Lung (tissue), 12 donors: ENCODE results near the gene HEPACAM2. TPM values are rescaled to one million over a fixed set of nuclear protein-coding genes. Genes with fewer than 3 reads are reported as not detected.
A peak's percentile ranks its signal among the peaks of the same experiment; 100 is the strongest.

Source experiments
- ATAC-seq: fragments of 200-7000 bp; cut with Tn5 transposase; one replicate; pipeline ENCODE4 v1.9.1; 2020; ENCODE audit warnings: moderate number of reproducible peaks; ENCODE audit not compliant: insufficient read depth, low FRiP score
- DNase-seq, 3 donors: peaks; one replicate each; pipeline ENCODE4 v3.0.0-alpha.2; 2013 to 2017
- H3K27ac ChIP-seq, 2 donors: one replicate each; pipeline ENCODE4 v1.5.1; 2013; ENCODE audit warnings: mild to moderate bottlenecking in 2 of 2, moderate library complexity in 2 of 2, control low read depth in 1 of 2, inconsistent platforms in 1 of 2, low read depth in 1 of 2, low read length in 1 of 2
- H3K27me3 ChIP-seq, 3 donors: one replicate each; pipeline ENCODE4 v1.5.1; 2013; ENCODE audit warnings: low read length in 2 of 3; ENCODE audit not compliant: control insufficient read depth in 3 of 3, insufficient read depth in 3 of 3
- H3K36me3 ChIP-seq, 4 donors: one replicate each; pipeline ENCODE4 v1.5.1; 2013; ENCODE audit warnings: low read length in 4 of 4, mild to moderate bottlenecking in 1 of 4, moderate library complexity in 1 of 4; ENCODE audit not compliant: control insufficient read depth in 4 of 4, insufficient read depth in 4 of 4
- H3K4me1 ChIP-seq, 5 donors: one replicate each; pipeline ENCODE4 v1.5.1; 2013; ENCODE audit warnings: low read length in 5 of 5, mild to moderate bottlenecking in 2 of 5, moderate library complexity in 1 of 5; ENCODE audit not compliant: control insufficient read depth in 5 of 5, insufficient read depth in 5 of 5
- H3K4me3 ChIP-seq: one replicate; pipeline ENCODE4 v1.5.1; 2013; ENCODE audit warnings: mild to moderate bottlenecking, control low read depth, moderate library complexity
- H3K9ac ChIP-seq, 2 donors: one replicate each; pipeline ENCODE4 v1.5.1; 2013; ENCODE audit warnings: low read length in 2 of 2, control low read depth in 1 of 2; ENCODE audit not compliant: insufficient read depth in 1 of 2
- H3K9me3 ChIP-seq, 4 donors: one replicate each; pipeline ENCODE4 v1.5.1; 2013; ENCODE audit warnings: low read length in 3 of 4, mild to moderate bottlenecking in 1 of 4, moderate library complexity in 1 of 4; ENCODE audit not compliant: control insufficient read depth in 4 of 4, insufficient read depth in 3 of 4
- WGBS, 2 donors: extraction: QIAGEN DNeasy Blood & Tissue Kit; methylation state at CpG; one replicate each; pipeline ENCODE4 v1.1.7; 2013; 5-methylcytosine and 5-hydroxymethylcytosine counted together
- polyA plus RNA-seq, 2 donors: library from polyadenylated mRNA; stranded (reverse); fragments of 200-250 nt; gene quantifications; one replicate each; pipeline ENCODE4 v1.2.1, GENCODE V29; 2013
- total RNA-seq, 2 donors: library from RNA; depleted of rRNA in 1 of 2; stranded (reverse); fragments of >200 nt in 1 of 2; gene quantifications; one replicate each; pipeline ENCODE4 v1.2.1, GENCODE V29; 2014 to 2021
- TF ChIP-seq, protein P1 (sequence below): IDR thresholded peaks from 2 replicates; pipeline ENCODE4 v1.5.1; 2012; ENCODE audit warnings: mild to moderate bottlenecking; ENCODE audit errors: control extremely low read depth, extremely low read depth
- donor health status: control.
- donor health status: control.
- donor health status: Bipolar disorder and iron deficiency.
- donor health status: healthy.
- donor health status: DM: yes; HTN: yes; CAD: no.

Gene HEPACAM2
- total and polyA plus RNA-seq, 4 donors = 0.08 to 2.2 (median 0.27) TPM

DNA sequence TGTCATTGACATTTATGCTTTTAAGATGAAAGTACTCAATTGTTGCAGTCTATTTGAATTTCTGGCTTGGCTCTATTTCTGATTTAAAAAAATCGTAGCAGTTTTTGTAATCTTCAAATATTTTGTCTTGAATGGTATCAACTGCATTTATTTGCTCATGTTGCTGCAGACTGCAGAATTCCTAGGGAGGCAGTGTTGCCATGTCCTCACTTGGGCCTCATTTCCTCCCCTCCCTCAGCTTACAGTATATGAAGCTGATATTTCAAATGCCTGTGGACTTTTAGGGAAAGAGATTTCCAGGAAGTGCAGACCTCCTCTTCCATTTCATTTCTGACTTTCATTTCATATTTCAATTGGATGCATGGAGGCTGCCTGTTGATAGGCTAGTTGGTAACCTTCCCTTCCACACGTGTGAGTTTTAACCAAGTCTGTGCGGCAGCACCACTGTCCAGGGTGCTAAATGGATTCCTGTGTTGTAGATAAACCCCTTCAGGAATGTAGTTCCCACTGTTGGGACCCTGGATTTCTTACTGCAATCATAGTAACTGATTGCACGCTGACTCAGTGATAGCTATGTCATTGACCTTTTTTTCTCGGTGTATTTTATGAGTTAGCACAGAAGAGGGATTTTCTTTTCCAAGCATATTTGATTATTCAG, 23.4 kb upstream of the HEPACAM2 start:
- H3K27ac ChIP-seq = no peak overlapping the region
- H3K36me3 ChIP-seq = no peaks in the 10 kb centered on the region
- WGBS, 2 donors = 85 to 89% methylated on average over 5 of the region's 5 CpGs
- DNase-seq (no peak), ATAC-seq (no peak)
- no peaks in the 10 kb centered on the region for H3K4me1 ChIP-seq
- no peak overlapping the region for H3K9ac ChIP-seq
- TF ChIP-seq, protein P1, sequence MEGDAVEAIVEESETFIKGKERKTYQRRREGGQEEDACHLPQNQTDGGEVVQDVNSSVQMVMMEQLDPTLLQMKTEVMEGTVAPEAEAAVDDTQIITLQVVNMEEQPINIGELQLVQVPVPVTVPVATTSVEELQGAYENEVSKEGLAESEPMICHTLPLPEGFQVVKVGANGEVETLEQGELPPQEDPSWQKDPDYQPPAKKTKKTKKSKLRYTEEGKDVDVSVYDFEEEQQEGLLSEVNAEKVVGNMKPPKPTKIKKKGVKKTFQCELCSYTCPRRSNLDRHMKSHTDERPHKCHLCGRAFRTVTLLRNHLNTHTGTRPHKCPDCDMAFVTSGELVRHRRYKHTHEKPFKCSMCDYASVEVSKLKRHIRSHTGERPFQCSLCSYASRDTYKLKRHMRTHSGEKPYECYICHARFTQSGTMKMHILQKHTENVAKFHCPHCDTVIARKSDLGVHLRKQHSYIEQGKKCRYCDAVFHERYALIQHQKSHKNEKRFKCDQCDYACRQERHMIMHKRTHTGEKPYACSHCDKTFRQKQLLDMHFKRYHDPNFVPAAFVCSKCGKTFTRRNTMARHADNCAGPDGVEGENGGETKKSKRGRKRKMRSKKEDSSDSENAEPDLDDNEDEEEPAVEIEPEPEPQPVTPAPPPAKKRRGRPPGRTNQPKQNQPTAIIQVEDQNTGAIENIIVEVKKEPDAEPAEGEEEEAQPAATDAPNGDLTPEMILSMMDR = no peak
- H3K4me3 ChIP-seq = no peak overlapping the region
- no peaks in the 10 kb centered on the region for H3K27me3 ChIP-seq
- H3K9me3 ChIP-seq = no peaks in the 10 kb centered on the region

DNA sequence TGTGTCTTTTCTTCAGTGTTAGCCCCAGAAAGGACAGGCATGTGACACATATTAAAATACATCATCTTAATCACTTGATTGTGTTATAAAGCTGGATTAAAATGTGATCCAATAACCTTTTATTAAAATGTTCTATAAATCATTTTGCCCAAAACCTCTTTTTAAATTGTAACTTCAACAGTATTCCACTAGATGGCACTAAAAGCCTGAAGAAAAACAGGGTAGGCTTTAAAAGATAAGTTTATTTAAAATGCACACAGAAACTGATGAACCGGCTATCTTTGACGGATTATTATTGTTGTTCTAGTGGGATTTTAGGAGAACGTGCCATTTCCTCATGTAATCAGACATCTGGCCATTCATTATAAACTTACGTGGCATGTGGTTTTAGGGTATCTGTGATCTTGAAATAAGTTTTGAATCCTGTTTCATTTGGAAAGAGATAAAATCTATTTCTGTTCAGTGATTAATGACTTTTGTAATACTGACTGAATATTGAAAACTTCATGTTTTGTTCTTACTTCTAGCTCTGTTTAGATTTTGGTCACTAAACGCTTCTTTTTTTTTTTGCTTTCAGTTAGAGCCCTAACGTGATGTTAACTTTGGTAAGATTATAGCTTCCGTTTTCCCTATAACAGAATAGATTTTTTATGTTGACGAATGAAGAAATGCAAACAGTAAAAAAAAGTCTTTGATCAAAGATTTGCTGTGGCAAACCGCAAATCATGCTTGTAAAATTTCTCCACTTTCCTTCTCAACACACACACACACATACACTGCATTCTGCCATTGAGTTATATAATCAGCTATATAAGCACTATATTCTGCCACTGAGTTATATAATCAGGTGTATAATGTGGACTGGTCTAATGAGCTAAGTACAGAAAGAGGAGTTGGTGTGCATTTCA, 19.5 kb upstream of the HEPACAM2 start:
- DNase-seq = peak in 2 of 3 donors; percentile 41 to 50

DNA sequence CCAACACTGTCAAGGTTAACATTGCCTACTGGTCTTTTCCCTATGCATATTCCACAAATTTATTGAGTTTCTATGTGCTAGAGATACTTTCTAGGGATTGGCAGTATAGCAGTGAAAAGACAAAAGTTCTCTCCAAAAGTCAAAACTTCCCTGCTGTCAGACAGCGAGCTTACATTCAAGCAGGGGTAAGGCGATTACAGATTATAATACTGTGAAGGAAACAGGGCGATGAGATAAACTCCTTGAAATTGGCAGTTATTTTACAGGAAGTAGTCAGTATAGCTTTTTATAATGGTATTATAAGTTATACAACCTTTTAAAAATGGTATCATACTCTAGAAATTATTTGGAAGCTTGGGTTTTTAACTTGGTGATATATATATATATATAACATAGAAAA, 15.8 kb upstream of the HEPACAM2 start:
- Histone ChIP-seq H3K4me1 (peaks cover 0 to 2% (median 0%) of the 10 kb centered on the region in 5 donors), H3K9me3 (no peaks in the 10 kb centered on the region), H3K27me3 (no peaks in the 10 kb centered on the region), H3K4me3 (no peak overlapping the region), H3K27ac (no peak overlapping the region), H3K9ac (no peak overlapping the region), H3K36me3 (peaks cover 0 to 6% (median 0%) of the 10 kb centered on the region in 4 donors)
- WGBS, 2 donors = 95 to 97% methylated on average over 3 of the region's 3 CpGs
- TF ChIP-seq, protein P1 = no peak
- ATAC-seq (no peak), DNase-seq (no peak)

More for the DNA sequence above, 19.5 kb upstream of the HEPACAM2 start:
- no peak overlapping the region for H3K4me3 ChIP-seq
- H3K9ac ChIP-seq = no peak overlapping the region
- no peak for ATAC-seq
- TF ChIP-seq, protein P1 = peak; percentile 20
- H3K4me1 ChIP-seq = no peaks in the 10 kb centered on the region
- peaks cover 0 to 4% (median 0%) of the 10 kb centered on the region in 4 donors for H3K36me3 ChIP-seq
- H3K27ac ChIP-seq = no peak overlapping the region
- no peaks in the 10 kb centered on the region for H3K27me3 ChIP-seq
- no peaks in the 10 kb centered on the region for H3K9me3 ChIP-seq
- WGBS, 2 donors = 49 to 57% methylated on average over 9 of the region's 9 CpGs
